Fibroblast of peridontal ligament (primary cell): ENCODE data around the gene MT1F.

Source experiments
- DNase-seq: peaks from one replicate; pipeline ENCODE4 v3.0.0-alpha.2; 2010; ENCODE audit errors: extremely low read depth

Gene MT1F

GRCh38 chr16:56625943-56626654 is 31.7 kb upstream of the MT1F start:
- peak; percentile 87 for DNase-seq

DNA sequence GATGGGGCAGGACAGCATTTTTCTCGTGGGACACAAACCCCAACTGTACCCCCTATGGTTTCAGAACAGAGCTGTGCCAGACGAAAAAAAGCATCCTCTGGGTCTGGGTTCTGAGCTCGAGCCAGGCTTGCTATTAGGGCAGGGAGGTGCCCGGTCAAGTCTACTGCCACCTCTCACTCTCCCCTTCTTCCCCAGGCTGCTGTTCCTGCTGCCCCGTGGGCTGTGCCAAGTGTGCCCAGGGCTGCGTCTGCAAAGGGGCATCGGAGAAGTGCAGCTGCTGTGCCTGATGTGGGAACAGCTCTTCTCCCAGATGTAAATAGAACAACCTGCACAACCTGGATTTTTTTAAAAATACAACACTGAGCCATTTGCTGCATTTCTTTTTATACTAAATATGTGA is 31.1 kb upstream of the MT1F start:
- no peak for DNase-seq

GRCh38 chr16:56628486-56629350 is 29.0 kb upstream of the MT1F start:
- DNase-seq = no peak

DNA sequence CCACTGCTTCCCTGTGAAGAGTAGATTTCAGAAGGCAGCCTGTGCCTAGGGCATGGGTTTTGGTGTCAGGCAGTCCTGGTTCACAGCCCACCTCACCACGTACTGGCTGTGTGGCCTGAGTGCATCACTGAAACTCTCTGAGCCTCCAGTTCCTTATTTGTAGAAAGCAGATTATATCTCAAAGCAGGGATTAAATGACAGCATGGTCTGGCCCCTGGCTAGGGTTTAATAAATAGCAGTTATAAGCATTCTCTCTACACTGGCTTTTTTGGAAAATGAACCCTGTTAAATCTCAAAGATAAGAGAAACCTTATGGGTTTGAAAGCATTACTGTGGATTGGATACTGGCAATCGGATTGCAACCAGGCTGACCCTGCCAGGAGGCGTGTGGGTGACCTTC is 28.2 kb upstream of the MT1F start:
- DNase-seq = no peak

DNA sequence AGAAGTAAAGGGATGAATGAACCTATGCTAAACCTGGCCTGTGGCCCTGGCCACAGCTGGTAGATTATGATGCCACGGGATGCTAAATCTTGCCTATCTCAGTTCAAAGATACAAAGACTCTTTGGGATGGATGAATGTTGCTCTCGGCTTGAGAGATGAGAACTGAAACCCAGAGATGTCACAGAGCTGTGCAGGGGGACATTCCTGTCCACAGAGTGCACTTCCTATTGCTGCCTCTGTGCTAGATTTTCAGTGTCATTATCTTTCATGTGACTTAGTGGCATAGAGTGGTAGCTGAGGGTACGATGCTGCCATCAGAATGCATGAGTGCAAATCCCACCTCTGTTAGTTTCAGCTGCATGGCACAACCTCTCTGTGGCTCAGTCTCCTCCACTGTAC is 27.6 kb upstream of the MT1F start:
- no peak for DNase-seq

- DNase-seq = no peak
Observed at GRCh38 chr16:56631197-56631596, 26.6 kb upstream of the MT1F start.

DNA sequence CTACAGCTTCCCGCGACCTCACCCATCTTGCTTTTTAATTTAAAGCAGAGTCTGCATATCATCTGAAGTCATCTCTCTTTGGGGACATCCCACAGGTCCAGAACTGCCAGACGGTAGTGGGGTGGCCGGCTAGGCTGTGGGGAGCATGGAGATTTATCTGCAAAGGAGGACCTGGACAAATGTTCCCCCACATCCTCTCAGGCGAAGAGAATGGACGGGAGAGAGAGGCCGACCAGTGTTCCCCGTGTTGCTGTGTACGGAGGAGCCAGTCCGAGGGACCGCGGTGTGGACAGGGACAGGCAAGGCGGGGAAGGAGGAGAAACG is 26.0 kb upstream of the MT1F start:
- no peak for DNase-seq

DNA sequence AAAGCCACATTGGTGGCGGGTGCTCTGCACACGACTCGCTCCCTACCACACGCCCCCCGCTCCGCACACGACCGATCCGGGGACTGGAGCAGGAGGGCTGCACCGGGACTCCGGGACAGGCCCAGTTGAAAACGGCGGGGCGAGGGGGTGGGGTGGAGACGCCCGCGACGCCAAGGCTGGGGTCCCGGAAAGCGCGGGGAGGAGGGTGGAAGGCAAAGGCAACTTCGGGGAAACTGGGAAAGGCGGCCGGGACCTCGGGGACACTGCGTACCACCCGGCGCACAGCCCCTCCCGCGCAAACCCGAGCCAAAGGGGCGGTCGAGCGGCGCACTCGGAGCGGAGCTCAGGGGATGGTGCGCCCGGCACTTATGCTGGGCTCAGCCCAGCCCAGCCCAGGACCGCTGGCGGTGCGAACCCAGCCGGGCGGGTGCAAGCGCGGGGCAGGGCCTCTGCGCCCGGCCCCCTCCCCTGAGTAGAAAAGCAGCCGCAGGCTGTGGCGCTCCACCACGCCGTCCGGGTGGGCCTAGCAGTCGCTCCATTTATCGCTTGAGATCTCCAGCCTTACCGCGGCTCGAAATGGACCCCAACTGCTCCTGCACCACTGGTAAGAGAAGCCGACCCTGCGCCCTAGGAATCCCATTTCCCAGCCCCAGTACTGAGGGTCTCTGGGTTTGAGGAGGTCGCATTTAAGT is 25.5 kb upstream of the MT1F start, which contains the start of gene MT1M:
Gene MT1M, plus strand, starts transcription at position 504 of the 692 bp plus-strand sequence. Its CDS starts 73 bp downstream, at position 577.
- no peak for DNase-seq

GRCh38 chr16:56632848-56633365 is 24.9 kb upstream of the MT1F start:
- DNase-seq = no peak

- no peak for DNase-seq
Observed at GRCh38 chr16:56633535-56633934, 24.2 kb upstream of the MT1F start.

DNA sequence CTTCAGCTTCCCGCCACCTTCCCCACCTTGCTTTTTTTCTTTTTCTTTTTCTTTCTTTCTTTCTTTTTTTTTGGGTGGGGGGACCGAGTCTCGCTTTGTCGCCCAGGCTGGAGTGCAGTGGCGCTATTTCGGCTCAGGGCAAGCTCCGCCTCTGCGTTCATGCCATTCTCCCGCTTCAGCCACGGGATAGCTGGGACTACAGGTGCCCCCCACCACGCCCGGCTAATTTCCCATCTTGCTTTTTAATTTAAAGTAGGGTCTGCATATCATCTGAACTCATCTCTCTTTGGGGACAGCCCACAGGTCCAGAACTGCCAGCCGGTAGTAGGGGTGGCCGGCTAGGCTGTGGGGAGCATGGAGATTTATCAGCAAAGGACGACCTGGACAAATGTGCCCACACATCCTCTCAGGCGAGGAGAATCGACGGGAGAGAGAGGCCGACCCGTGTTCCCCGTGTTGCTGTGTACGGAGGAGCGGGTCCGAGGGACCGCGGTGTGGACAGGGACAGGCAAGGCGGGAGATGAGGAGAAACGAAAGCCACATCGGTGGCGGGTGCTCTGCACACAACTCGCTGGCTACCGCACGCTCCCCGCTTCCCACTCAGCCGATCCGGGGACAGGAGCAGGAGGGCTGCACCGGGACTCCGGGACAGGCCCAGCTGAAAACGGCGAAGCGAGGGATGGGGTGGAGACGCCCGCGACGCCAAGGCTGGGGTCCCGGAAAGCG is 22.9 kb upstream of the MT1F start:
- no peak for DNase-seq

GRCh38 chr16:56635441-56635967 is 22.3 kb upstream of the MT1F start:
- no peak for DNase-seq

- no peak for DNase-seq
Observed at GRCh38 chr16:56636616-56637413, 20.9 kb upstream of the MT1F start.

- peak; percentile 20 for DNase-seq
Observed at GRCh38 chr16:56637814-56638750, 19.7 kb upstream of the MT1F start, which contains the start of gene MT1A. TSS of gene MT1A (plus strand) at chr16:56638666. CDS start at chr16:56638739, 73 bp downstream.

DNA sequence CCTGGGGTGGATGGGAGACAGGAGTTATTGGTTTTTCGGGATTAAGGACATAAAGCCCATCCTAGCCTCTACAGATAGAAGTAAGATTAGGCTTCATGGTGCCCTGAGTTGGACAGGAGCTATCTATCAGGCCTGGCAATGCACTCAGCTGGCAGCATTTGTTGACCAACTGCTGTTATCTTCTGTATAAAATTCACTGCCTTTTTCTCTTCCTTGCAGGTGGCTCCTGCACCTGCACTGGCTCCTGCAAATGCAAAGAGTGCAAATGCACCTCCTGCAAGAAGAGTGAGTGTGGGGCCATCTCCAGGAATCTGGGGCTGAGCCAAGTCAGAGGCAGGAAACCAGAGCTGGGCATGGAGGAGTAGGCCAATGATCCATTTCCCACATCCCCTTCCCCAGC is 18.7 kb upstream of the MT1F start:
- DNase-seq = no peak

GRCh38 chr16:56640076-56640475 is 17.7 kb upstream of the MT1F start:
- DNase-seq = no peak

GRCh38 chr16:56641166-56641565 is 16.6 kb upstream of the MT1F start:
- no peak for DNase-seq

DNA sequence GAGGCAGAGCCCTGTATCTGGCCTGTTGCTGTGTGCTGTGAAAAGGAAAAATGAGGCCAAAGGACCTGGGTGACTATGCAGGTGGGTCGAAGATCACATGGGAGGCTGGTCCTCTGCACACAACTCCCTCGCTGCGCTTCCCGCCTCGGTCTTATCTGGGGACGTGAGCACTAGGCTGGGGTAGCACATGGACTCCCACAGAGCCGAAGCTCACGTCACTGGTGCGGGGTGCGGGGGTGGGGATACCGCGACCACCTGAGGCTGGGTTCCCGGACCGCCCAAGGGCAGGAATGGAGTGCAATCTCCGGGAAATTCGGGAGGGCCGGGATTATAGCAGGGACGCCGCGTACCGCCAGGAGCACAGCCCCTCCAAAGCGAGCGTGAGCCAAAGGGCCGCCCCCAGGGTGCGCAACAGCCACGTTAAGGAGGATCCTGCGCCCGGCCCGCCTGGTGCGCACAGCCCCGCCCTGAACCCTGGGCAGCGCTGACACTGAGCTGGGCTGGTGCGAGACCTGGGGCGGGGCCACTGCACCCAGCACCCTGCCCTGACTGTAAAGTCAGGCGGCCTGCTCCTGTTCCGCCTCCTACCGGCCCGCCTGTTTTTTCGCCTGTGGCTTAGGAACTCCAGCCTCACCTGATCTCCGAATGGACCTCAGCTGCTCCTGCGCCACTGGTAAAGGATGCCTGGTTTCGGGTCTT is 14.5 kb upstream of the MT1F start:
- DNase-seq = peak; percentile 17

DNA sequence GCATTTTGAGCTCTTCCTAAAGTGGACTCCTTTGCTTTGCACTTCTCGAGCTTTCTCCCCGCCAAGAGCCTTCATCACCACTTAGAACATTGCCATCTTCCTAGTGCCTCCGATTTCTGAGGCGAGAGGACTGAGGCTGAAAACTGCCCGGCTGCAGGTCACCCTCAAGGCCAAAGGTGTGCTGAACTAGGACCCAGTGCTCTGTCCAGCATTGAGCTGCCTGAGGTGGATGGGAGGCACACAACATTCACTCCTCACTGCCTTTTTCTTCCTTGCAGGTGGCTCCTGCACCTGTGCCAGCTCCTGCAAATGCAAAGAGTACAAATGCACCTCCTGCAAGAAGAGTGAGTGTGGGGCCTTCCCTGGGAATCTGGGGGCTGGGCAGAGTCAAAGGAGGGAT is 13.9 kb upstream of the MT1F start:
- no peak for DNase-seq
